Measurements from ENCODE around the gene IGFL2. TPM values are rescaled to one million over a fixed set of nuclear protein-coding genes. Genes with fewer than 3 reads are reported as not detected.

Gene IGFL2
- total RNA-seq, 1 experiment from 2014 or later: not detected

DNA sequence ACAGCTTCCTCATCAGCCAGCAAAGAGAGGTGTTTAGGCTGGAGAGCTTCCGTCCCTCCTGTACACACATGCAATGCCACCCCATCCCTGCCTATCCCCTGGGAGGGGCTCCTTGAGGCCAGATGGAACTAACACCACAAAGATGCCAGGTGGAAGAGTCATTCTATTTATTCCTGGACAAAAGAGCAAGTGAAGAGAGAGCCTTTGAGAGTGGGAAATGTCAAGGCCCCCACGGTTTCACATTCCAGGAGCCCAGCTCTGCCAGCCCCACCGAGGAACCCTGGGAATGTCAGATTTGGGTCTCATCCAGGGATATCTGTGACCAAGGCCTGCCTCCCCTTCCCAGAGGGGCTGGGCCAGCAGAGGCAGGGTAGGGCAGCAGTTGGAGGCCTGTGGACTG lies 50.7 kb downstream of the IGFL2 start:
- CTCF ChIA-PET: no interaction called here
- no peak for TF ChIP-seq TCF7L2 (IDR thresholded peaks at IDR 0.05; ENCODE audit: low read depth, low read length)
- TF ChIP-seq, protein P1, sequence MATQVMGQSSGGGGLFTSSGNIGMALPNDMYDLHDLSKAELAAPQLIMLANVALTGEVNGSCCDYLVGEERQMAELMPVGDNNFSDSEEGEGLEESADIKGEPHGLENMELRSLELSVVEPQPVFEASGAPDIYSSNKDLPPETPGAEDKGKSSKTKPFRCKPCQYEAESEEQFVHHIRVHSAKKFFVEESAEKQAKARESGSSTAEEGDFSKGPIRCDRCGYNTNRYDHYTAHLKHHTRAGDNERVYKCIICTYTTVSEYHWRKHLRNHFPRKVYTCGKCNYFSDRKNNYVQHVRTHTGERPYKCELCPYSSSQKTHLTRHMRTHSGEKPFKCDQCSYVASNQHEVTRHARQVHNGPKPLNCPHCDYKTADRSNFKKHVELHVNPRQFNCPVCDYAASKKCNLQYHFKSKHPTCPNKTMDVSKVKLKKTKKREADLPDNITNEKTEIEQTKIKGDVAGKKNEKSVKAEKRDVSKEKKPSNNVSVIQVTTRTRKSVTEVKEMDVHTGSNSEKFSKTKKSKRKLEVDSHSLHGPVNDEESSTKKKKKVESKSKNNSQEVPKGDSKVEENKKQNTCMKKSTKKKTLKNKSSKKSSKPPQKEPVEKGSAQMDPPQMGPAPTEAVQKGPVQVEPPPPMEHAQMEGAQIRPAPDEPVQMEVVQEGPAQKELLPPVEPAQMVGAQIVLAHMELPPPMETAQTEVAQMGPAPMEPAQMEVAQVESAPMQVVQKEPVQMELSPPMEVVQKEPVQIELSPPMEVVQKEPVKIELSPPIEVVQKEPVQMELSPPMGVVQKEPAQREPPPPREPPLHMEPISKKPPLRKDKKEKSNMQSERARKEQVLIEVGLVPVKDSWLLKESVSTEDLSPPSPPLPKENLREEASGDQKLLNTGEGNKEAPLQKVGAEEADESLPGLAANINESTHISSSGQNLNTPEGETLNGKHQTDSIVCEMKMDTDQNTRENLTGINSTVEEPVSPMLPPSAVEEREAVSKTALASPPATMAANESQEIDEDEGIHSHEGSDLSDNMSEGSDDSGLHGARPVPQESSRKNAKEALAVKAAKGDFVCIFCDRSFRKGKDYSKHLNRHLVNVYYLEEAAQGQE (IDR thresholded peaks at IDR 0.05; ENCODE audit: insufficient read depth in 1 of 2, low read depth in 2 of 2, low read length in 1 of 2): no peak
- TF ChIP-seq, protein P2, sequence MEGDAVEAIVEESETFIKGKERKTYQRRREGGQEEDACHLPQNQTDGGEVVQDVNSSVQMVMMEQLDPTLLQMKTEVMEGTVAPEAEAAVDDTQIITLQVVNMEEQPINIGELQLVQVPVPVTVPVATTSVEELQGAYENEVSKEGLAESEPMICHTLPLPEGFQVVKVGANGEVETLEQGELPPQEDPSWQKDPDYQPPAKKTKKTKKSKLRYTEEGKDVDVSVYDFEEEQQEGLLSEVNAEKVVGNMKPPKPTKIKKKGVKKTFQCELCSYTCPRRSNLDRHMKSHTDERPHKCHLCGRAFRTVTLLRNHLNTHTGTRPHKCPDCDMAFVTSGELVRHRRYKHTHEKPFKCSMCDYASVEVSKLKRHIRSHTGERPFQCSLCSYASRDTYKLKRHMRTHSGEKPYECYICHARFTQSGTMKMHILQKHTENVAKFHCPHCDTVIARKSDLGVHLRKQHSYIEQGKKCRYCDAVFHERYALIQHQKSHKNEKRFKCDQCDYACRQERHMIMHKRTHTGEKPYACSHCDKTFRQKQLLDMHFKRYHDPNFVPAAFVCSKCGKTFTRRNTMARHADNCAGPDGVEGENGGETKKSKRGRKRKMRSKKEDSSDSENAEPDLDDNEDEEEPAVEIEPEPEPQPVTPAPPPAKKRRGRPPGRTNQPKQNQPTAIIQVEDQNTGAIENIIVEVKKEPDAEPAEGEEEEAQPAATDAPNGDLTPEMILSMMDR (IDR thresholded peaks at IDR 0.05): no peak
- no peak for TF ChIP-seq SIN3A (IDR thresholded peaks at IDR 0.05; ENCODE audit: borderline replicate concordance, insufficient read depth, low read depth, low read length)
- TF ChIP-seq POLR2AphosphoS5 (IDR thresholded peaks at IDR 0.05; ENCODE audit: low read depth, low read length): no peak

DNA sequence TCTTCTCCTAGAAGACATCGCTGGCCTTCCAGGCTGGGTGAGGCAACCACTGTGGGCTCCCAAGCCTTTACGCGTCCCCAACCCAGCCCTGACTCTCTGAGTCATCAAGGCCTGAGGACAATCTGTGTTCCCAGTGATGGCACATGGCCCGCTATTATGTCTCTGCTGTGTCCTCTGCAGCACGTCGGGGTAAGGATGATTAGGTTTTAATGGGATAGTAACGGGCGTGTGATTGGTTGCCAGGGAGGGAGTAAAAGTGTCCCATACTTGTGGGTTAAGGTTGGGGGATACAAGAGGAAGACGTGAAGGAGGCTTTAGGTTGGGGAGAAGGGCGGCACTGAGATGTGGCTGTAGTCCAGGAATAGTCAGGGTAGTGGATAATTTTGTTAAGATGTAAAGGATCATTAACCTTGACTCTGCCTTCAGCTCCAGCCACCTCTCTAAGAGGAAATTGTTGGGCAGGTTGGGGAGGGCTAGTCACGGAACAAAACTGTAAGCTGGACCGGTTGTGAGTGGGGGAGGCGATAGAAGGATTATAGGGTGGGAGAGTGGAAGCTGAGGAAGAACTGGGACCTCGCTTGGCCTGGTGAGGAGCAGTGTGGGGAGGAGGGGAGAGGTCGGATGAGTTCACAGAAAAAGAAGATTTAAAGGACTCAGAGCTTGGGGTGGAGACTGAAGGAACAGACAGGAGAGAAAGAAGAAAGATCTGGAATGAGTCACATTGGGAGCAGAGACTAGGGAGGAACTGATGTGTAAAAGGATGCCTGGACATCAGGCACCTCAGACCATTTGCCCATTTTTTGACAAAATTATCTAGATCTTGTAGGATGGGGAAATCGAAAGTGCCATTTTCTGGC lies 53.6 kb downstream of the IGFL2 start:
- ATAC-seq: no peak
- no peak overlapping the region for H3K27ac ChIP-seq (ENCODE audit: low read length)
- ChIA-PET POLR2A (no interaction called here), CTCF (interaction anchor here (0.6 kb wide), 1 partner anchor 93 kb away, joined by 11 read pairs; no protein-coding TSS in a partner anchor)
- no peaks in the 10 kb centered on the region for H3K27me3 ChIP-seq (ENCODE audit: control insufficient read depth, insufficient read depth, low read length)
- H3K4me3 ChIP-seq (ENCODE audit: low read depth in 2 of 2, low read length in 2 of 2): no peak overlapping the region
- intact Hi-C loops (cut with micrococcal nuclease; ENCODE audit: unreplicated experiment): no loop called here
- no TSS peak for BruUV-seq (replicated peaks)
- TF ChIP-seq TCF7L2 (IDR thresholded peaks at IDR 0.05; ENCODE audit: low read depth, low read length) (no peak), POLR2AphosphoS5 (IDR thresholded peaks at IDR 0.05; ENCODE audit: low read depth, low read length) (no peak), SIN3A (IDR thresholded peaks at IDR 0.05; ENCODE audit: borderline replicate concordance, insufficient read depth, low read depth, low read length) (no peak)
- TF ChIP-seq, protein P2 (IDR thresholded peaks at IDR 0.05): no peak
- TF ChIP-seq, protein P1 (IDR thresholded peaks at IDR 0.05; ENCODE audit: insufficient read depth in 1 of 2, low read depth in 2 of 2, low read length in 1 of 2): no peak
- H3K4me1 ChIP-seq (ENCODE audit: control insufficient read depth, insufficient read depth, low read length): no peaks in the 10 kb centered on the region
- no peaks in the 10 kb centered on the region for H3K36me3 ChIP-seq (ENCODE audit: control insufficient read depth, insufficient read depth, low read length)
- no peaks in the 10 kb centered on the region for H3K9me3 ChIP-seq (ENCODE audit: control insufficient read depth, insufficient read depth, low read depth, low read length)
- in situ Hi-C loops (cut with HindIII; ENCODE audit: low pct_unique_long_range_greater_than_20kb, low sequenced_read_pairs): no loop called here
- no peak for DNase-seq (ENCODE audit: low read depth, low spot score)

More for the DNA sequence above, 50.7 kb downstream of the IGFL2 start:
- Histone ChIP-seq H3K27me3 (ENCODE audit: control insufficient read depth, insufficient read depth, low read length) (no peaks in the 10 kb centered on the region), H3K36me3 (ENCODE audit: control insufficient read depth, insufficient read depth, low read length) (no peaks in the 10 kb centered on the region), H3K4me3 (ENCODE audit: low read depth in 2 of 2, low read length in 2 of 2) (no peak overlapping the region), H3K27ac (ENCODE audit: low read length) (no peak overlapping the region), H3K9me3 (ENCODE audit: control insufficient read depth, insufficient read depth, low read depth, low read length) (no peaks in the 10 kb centered on the region), H3K4me1 (ENCODE audit: control insufficient read depth, insufficient read depth, low read length) (no peaks in the 10 kb centered on the region)
- DNase-seq (ENCODE audit: low read depth, low spot score) (no peak), ATAC-seq (no peak)
- POLR2A ChIA-PET: no interaction called here
- intact Hi-C loops (cut with micrococcal nuclease; ENCODE audit: unreplicated experiment): no loop called here
- in situ Hi-C loops (cut with HindIII; ENCODE audit: low pct_unique_long_range_greater_than_20kb, low sequenced_read_pairs): no loop called here
- BruUV-seq (replicated peaks): no TSS peak

Data from Panc1 (cell line).